Sciatic nerve (tissue), 2 donors: ENCODE data around the gene FBXL4. TPM values are rescaled to one million over a fixed set of nuclear protein-coding genes. Genes with fewer than 3 reads are reported as not detected.
A peak's percentile ranks its signal among the peaks of the same experiment; 100 is the strongest.
"Not testable (repeated sequence)": the region's sequence is repeated elsewhere in the genome, so short reads cannot be mapped to it uniquely, and the experiment has no call there.

Experiments
- ATAC-seq: fragments of 200-7000 bp; cut with Tn5 transposase; one replicate; pipeline ENCODE4 v1.9.1; 2020; ENCODE audit warnings: mild to moderate bottlenecking, moderate library complexity
- DNase-seq: peaks from one replicate; pipeline ENCODE4 v3.0.0-alpha.2; 2020; ENCODE audit warnings: low spot score
- intact Hi-C: fragments of 100-400 bp; cut with DNase I; formaldehyde crosslinking; loops from one replicate; pipeline ENCODE4 v1.14.2; 2022
- total RNA-seq: library from RNA; stranded (reverse); fragmentation: NEBNext Ultra II Directional; extraction: Animal tissue kit (Norgen Biotek cat#: 25700); gene quantifications from one replicate; pipeline ENCODE4 v1.2.1, GENCODE V29; 2021
- donor health status: DM: no; HTN: no; CAD: no.
- donor health status: DM: no; HTN: no; CAD: no.

The FBXL4 gene
- total RNA-seq, 1 donor from 2014 or later: 40.7 TPM

DNA sequence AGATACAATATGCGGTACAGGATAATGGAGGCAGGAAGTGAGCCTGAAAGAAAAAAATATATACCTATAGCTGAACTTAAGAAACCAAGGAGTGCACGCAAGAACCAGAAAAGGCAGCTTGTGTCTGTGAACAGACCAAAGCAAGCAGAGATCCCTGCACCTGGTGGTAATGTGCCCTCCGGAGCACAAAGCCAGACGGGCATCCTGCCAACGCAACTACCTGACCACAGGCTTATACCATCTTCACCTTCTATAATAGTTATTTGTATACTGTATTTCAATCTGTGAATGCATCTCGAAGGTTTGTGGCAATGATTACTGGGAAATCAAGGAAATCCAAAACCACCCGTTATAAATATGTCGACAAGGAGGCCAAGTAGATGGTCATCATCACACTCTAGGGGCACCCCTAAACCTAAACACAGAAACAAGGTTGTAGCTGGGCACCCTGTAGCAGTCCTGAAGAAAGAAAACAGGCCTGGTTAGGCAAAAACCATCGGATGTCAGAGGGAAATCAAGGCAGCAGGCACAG, 801 bp downstream of the FBXL4 start:
- ATAC-seq (no peak), DNase-seq (peak; percentile 62)
- intact Hi-C loops: no loop called here

DNA sequence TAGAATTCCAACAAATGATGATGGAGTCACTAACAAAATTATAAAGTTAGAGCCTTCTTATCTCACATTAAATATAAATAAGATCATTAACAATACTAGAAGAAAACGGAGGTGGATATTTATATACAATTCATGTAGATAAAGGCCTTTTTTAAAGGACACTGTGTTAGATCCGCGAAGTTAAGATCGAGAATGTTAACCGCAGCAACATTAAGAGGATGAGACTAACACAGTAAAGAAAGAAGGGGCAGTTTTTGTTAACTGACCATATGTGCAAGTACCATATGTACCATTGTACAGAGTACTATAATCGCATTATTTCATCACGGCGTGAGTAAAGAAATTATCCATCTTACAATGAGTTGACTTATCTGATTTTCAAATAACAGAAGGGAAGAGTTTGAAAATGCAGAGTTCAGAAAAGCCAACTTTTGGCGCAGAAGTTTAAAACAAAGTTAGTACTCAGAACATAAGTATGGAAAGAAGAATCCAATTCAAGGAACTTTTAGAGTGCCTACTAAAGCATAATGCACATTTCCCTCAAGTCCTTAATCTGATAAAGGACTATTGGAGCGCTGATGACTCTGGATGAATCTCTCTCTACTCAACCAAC, 1.4 kb downstream of the FBXL4 start:
- no peak for DNase-seq
- no peak for ATAC-seq
- intact Hi-C loops: no loop called here

DNA sequence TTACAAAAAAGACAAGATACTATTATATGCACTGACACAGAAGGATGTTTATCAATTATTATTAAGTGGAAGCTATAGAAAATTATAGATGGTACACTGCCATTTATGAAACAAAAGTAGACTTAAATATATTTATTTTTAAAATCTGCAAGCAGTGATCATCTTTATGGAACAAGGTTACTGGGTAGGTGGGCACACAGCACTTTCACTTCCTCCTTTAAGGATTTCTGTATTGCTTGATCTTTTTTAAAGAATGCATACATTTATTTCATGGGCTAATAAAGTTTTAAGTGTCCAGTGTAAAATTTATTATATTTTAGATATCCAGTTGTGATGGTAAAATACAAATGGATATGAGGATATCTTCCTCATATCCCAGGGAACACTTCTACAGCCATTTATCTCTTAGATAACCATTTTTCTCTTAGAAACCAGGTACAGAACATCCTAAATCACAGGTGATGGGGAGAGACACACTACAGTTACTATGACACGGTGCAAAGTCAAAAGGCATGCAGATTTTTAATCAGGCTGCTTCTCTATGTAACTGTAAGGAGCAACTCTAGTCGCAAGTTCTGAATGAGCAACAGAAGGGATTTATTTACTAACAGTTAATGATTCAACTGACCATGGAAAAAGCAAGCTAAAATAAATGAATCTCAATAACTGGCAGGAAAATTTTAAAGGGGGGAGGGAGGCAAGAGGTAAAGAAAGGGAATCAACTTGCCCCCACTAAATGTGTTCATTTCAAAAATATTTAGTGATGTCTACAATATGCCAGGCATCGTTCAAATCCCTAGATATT, 2.2 kb downstream of the FBXL4 start:
- ATAC-seq (no peak), DNase-seq (no peak)
- intact Hi-C loops: no loop called here

DNA sequence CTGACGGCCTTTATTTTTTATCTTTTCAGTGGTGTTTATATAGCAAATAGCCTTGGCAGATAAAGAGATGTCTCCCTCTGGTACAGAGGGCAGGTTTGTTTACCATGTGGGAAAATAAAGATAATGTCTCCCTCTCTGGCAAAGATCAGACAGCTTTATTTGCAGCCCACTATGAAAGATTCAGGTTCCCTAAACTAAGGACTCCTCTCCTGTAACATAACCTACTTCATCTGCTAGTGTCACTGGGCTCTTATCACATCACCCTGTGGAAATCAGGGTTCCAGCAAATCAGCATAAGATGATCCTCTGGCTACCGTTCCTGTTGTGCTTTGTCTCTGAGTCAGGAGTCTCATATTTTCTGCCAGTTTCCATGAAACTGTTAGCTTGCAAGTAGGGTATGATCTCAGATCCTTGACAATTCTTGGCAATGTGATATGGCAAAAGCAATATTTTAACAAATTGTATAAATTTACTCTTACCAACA, 3.1 kb downstream of the FBXL4 start:
- no peak for ATAC-seq
- no peak for DNase-seq
- intact Hi-C loops: no loop called here

DNA sequence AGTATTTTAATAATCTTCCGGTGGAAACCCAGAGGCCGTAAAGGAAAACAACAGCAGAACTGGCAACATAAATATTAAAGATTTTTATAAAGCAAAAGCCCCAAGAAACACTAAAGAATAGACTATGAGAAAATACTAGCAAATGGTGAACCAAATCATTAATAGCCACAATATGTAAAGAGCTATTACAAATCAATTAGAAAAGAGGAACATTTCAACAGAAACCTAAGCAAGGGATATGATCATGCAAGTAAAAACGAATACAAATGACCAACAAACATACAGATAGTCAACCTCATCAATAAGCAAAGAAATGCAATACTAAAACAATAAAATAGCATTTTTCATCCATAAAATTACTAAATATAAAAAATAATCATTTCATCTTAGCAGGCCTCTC, 3.6 kb downstream of the FBXL4 start:
- ATAC-seq (no peak), DNase-seq (no peak)
- intact Hi-C loops: no loop called here

DNA sequence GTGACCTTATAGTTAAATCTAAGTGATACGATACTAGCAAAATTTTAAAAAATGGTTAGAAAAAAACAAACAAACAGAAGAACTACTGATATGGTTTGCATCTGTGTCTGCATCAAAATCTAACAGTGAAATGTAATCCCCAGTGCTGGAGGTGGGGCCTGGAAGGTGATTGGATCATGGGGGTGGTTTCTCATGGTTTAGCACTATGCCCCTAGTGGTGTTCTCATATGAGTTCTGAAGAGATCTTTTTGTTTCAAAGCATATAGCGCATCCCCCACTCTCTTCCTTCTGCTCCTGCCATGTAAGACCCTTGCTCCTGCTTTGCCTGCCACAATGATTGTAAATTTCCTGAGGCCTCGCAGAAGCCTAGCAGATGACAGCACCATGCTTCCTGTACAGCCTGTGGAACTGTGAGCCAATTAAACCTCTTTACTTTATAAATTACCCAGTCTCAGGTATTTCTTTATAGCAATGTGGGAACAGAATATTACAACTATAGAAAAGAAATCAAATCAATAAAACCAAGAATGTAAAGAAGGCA, 5.4 kb downstream of the FBXL4 start:
- intact Hi-C loops: no loop called here
- ATAC-seq (no peak), DNase-seq (no peak)

DNA sequence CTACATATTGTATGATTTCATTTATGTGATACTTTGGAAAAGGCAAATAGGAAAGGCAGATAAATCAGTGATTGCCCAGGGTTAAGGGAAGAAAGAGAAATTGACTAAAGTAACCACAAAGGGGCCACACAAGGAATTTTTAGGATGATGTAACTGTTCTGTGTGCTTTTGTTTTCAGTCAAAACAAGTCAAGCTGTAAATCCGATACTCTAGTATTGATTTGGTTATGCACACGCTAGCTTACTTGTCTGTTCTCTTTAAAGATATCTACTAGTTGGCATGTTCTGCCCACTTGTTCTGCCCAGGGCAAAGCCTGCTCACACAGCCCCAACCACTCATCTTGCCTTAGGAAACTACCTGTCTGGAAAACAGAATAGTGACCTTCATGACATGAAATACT, 6.4 kb downstream of the FBXL4 start:
- DNase-seq (no peak), ATAC-seq (no peak)
- intact Hi-C loops: no loop called here

DNA sequence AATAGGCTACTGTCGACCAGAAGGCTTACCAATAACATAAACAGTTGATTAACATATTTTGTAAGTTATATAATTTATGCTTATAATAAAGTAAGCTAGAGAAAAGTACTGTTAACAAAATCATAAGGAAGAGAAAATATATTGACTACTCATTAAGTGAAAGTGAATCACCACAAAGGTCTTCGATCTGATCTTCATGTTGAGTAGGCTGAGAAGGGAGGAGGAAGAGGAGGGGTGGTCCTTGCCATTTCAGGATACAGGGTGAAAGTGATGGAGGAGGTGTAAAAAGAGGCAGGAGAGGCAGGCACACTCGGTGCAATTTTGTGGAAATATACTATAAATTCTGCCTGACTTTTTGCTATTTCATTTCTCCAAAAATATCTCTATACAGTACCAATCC, 10.4 kb downstream of the FBXL4 start:
- ATAC-seq: no peak
- no peak for DNase-seq
- intact Hi-C loops: no loop called here

DNA sequence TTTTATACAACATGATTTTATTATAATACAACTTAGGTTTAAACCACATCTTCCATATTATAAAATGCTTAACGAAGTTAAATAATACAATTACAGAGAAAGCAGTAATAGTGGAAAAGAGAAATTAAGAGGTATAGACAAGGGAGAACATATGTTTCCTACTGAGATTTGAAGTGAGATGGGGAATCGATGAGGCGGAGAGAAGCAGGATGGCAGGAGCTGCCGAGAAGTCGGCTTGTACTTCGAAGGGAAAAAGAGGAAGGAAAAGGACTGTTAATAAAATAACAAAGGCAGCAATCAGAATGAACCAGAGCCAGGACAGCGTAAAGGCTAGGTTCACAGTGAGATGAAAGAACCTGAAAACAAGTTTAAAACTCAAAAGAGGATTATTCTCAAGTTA, 15.4 kb downstream of the FBXL4 start:
- ATAC-seq (no peak), DNase-seq (no peak)
- intact Hi-C loops: no loop called here

DNA sequence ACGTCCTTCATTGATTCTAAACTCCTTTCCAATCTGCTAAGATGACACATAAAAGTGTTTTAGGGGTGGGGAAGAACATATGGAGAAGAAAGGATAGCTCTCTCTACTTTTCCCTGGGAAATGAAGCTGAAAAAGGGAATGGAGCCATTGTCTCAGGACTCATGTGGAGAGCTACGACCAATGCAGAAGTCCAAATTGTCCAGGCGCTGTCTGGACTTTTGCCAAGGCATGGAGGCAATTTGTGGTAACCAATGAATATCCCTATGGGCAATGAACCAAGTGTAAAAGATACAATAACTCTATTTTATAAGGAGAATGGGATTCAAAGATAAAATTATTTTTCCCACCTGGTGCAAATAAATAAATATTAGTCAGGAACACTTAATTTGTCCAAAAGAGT, 16.1 kb downstream of the FBXL4 start:
- intact Hi-C loops: no loop called here
- DNase-seq: no peak
- no peak for ATAC-seq

DNA sequence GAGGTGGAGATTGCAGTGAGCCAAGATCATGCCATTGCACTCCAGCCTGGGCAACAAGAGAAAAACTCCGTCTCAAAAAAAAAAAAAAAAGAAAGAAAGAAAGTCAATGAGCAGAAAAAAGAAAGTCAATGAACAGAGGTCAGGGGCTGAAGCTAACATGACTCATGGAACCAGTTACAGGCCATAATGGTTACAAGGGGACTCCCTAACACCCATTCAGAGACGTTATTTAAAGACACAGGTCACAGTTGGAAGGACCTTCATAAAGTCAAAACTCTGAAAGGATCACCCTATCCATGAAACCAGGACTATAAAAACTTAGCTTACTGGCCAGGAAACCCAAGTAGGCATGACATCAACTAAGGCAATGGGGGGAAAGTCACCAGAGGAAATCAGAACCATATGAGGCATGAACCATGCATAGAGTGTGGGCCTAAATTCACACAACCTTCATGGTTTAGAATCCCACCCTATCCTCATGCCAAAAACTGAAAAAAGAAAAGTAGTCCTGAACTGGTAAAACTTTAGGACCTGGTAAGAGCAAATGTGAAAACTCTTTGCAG, 18.2 kb downstream of the FBXL4 start:
- intact Hi-C loops: no loop called here
- ATAC-seq (no peak), DNase-seq (no peak)

DNA sequence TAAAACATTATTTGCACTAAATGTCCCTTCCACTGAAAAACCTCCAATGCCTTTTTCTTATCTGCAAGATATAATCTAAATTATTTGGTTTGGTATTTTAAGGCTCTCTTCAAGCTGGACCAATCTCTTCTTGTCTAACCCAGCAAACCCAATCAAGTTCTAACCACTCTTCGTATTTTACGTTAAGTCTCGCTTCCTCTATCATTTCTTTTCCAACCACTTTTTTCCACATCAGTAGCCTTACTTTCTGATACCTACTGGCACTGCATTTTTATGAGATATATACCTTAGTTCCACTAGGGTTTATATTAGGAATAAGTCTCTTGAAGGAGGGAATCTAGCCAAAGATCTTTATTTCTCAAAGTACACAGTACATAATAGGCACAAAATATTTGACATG, 19.1 kb downstream of the FBXL4 start:
- DNase-seq (no peak), ATAC-seq (no peak)
- intact Hi-C loops: no loop called here

DNA sequence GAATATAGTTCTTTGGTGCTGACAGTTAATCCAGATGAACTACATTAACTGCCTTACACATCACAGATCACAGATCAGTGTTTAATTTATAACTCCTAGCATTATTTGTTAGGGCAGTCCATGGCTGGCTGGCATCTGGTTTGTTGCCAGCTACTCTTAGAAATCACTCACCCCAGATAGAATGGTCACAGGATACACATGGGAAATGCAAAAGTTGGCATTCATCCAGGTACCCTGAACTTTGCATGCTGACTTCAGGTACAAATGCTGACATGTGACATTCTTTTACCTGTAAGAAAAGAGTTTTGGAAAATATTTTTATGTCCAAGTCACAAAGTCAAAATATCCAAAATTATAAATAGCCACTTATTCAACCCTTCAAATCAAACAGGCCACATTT, 20.2 kb downstream of the FBXL4 start:
- ATAC-seq (no peak), DNase-seq (no peak)
- intact Hi-C loops: no loop called here

DNA sequence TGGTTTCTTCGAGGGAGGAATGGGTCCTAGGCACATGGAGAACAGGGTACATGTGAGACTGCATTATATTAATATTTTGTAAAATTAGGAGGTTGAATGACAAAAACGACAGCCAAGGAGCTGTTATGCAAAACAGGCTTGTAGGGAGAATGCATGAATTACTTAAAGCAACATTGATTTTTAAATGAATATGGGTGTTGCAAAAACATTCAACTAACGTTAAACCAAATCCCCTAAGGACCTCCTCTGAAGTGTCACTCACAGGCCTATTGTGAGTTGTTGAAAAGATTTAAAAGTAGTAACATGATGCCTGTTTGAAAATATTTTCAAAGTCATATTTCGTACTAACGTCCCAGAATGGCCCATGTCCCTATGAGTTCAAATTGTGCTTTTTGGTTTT, 21.9 kb downstream of the FBXL4 start:
- no peak for ATAC-seq
- intact Hi-C loops: no loop called here
- no peak for DNase-seq

DNA sequence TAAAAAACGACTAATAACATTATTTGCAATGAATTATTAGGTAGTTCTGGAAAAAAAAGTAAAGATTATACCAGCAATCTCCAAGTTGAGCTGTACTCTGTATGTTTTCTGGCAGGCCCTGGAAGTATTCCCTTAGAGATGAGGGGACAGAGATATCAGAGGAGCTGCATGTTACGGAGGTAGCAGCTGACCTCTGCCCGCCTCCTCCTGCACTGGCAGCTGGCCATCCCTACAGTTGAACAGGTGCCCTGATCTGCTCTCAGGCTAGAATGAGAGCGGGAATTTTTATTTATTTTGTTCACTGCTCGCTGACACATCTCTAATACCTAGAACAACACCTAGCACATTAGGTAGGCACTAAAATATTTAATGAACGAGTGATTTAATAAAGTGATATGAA, 23.1 kb downstream of the FBXL4 start:
- no peak for ATAC-seq
- intact Hi-C loops: no loop called here
- no peak for DNase-seq

DNA sequence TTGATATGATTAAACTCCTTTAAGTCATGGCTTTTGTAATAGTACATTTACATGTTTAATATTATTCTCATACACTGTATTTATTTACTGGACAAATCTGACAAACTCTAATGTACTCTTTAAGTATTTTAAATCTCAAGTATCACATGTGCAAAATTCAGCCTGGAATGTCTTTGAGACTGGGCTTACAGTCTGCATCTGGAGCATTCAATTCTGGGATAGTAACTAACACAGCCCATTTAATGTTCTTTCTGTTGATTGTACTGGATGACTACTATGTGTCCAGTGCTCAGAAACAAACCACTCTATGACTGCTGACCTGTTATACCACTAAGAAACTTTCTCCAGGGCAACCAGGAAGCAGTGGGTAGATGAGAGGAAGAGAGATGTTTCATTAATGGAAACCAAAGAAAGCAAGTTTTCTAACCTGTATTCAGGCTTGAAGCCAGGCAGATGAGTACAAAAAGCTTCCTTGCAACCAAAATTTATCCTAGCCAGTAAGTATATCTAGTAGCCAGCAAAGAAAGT, 26.8 kb downstream of the FBXL4 start:
- intact Hi-C loops: no loop called here

DNA sequence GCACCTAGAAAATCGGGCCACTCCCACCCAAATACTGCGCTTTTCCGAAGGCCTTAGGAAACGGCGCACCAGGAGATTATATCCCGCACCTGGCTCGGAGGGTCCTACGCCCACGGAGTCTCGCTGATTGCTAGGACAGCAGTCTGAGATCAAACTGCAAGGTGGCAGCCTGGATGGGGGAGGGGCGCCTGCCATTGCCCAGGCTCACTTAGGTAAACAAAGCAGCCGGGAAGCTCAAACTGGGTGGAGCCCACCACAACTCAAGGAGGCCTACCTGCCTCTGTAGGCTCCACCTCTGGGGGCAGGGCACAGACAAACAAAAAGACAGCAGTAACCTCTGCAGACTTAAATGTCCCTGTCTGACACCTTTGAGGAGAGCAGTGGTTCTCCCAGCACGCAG, 36.8 kb downstream of the FBXL4 start:
- ATAC-seq, DNase-seq, intact Hi-C loops: not testable (repeated sequence)

More for the DNA sequence above, 26.8 kb downstream of the FBXL4 start:
- DNase-seq: no peak
- no peak for ATAC-seq

DNA sequence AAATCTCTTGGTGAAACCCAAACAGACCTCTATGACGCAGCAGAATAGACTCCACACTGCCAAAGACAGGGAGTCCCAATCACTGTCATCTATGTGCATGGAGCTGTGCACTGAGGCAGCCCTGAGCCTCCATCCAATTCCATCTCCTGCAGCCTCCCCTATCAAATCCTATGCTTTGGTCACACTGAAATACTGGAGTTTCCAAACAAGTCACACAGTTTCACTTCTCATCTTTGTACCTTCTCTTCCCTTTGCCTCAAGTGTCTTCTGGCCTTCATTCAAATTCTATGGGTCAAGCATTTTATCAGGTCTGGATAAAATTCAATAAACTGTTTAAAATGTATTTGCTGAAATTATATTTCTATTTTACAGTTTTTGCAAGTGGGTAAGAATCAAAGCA, 38.5 kb downstream of the FBXL4 start:
- DNase-seq: no peak
- ATAC-seq: no peak
- intact Hi-C loops: no loop called here

DNA sequence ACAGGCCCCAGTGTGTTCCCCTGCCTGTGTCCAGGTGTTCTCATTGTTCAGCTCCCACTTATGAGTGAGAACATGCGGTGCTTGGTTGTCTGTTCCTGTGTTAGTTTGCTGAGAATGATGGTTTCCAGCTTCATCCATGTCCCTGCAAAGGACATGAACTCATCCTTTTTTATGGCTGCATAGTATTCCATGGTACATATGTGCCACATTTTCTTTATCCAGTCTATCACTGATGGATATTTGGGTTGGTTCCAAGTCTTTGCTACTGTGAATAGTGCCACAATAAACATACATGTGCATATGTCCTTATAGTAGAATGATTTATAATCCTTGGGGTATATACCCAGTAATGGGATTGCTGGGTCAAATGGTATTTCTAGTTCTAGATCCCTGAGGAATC, 41.4 kb downstream of the FBXL4 start:
- DNase-seq, ATAC-seq, intact Hi-C loops: not testable (repeated sequence)

DNA sequence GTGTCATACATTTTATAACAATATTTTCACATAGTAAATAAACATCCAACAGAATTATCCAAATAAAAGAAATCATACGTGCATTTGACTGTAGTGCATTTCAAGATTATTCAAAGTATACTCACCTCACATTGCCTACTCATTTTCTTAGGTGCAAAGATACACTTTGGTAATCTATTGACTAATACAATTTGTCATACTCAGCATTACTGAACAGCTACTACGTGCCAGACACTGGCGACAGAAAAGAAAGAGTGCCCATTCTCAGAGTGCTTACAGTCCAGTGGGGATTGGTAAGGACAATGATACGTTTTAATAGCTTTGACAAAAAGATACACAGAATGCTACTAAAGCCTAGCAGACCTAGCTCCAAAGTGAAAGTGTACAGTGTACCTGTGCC, 42.0 kb downstream of the FBXL4 start:
- ATAC-seq: no peak
- no peak for DNase-seq
- intact Hi-C loops: no loop called here
